ENCODE data around the gene COL4A1. TPM values are rescaled to one million over a fixed set of nuclear protein-coding genes. Genes with fewer than 3 reads are reported as not detected.

COL4A1 gene
- polyA plus RNA-seq, 1 donor (not counting 4 experiments of a cell fraction or from before 2014, with no cell fraction given): 22.3 TPM

- no peak overlapping the region for H3K9ac ChIP-seq (ENCODE audit: control insufficient read depth, extremely low read depth, insufficient read depth, low read length)
- H3K4me2 ChIP-seq (ENCODE audit: control insufficient read depth, extremely low read depth, insufficient read depth, low read depth, low read length): no peak overlapping the region
- H4K20me1 ChIP-seq (ENCODE audit: control insufficient read depth, extremely low read depth, insufficient read depth, low read length): no peaks in the 10 kb centered on the region
- no peak for TF ChIP-seq CTCF (optimal IDR thresholded peaks at IDR 0.05 in 1 of 3, IDR thresholded peaks at IDR 0.05 in 1 of 3, conservative IDR thresholded peaks at IDR 0.05 in 1 of 3; ENCODE audit: extremely low read depth in 1 of 3, insufficient read depth in 2 of 3, low read length in 3 of 3)
- TF ChIP-seq EZH2 (IDR thresholded peaks at IDR 0.05; ENCODE audit: low read length): no peak
- dilution Hi-C loops (cut with MboI; ENCODE audit: extremely low pct_ligation_motif_present, low sequenced_read_pairs): no loop called here
- H3K27me3 ChIP-seq (ENCODE audit: control insufficient read depth, extremely low read depth, insufficient read depth, low read length): no peaks in the 10 kb centered on the region
- no peak overlapping the region for H3K27ac ChIP-seq (ENCODE audit: control insufficient read depth, insufficient read depth, low read length)
- H3K79me2 ChIP-seq (ENCODE audit: control insufficient read depth, insufficient read depth, low read length): peaks cover 62% of the 10 kb centered on the region
- no peak overlapping the region for H3K4me3 ChIP-seq (ENCODE audit: control insufficient read depth in 2 of 3, extremely low read depth in 1 of 3, insufficient read depth in 2 of 3, low read depth in 1 of 3, low read length in 3 of 3)
- no peak overlapping the region for H2AFZ ChIP-seq (ENCODE audit: control insufficient read depth, low read length)
- H3K9me3 ChIP-seq (ENCODE audit: control insufficient read depth, low read depth, low read length): no peaks in the 10 kb centered on the region
- H3K4me1 ChIP-seq (ENCODE audit: control insufficient read depth, extremely low read depth, insufficient read depth, low read length): peaks cover 20% of the 10 kb centered on the region
- FAIRE-seq (no peak), DNase-seq (ENCODE audit: low read depth, low spot score) (no peak)
- H3K36me3 ChIP-seq (ENCODE audit: control insufficient read depth in 2 of 2, extremely low read depth in 1 of 2, insufficient read depth in 2 of 2, low read length in 2 of 2): peaks cover 0 to 6% of the 10 kb centered on the region in 2 experiments
- no peaks in the 10 kb centered on the region for H3K9me1 ChIP-seq (ENCODE audit: control insufficient read depth, extremely low read depth, insufficient read depth, low read length)
Observed at GRCh38 chr13:110331362-110331761, 24.4 kb upstream of the COL4A1 start.

- Histone ChIP-seq H3K9me3 (ENCODE audit: control insufficient read depth, low read depth, low read length) (no peaks in the 10 kb centered on the region), H3K27me3 (ENCODE audit: control insufficient read depth, extremely low read depth, insufficient read depth, low read length) (no peaks in the 10 kb centered on the region), H3K4me2 (ENCODE audit: control insufficient read depth, extremely low read depth, insufficient read depth, low read depth, low read length) (no peak overlapping the region), H3K79me2 (ENCODE audit: control insufficient read depth, insufficient read depth, low read length) (peaks cover 61% of the 10 kb centered on the region), H3K9ac (ENCODE audit: control insufficient read depth, extremely low read depth, insufficient read depth, low read length) (no peak overlapping the region), H3K9me1 (ENCODE audit: control insufficient read depth, extremely low read depth, insufficient read depth, low read length) (no peaks in the 10 kb centered on the region), H3K4me3 (ENCODE audit: control insufficient read depth in 2 of 3, extremely low read depth in 1 of 3, insufficient read depth in 2 of 3, low read depth in 1 of 3, low read length in 3 of 3) (no peak overlapping the region), H2AFZ (ENCODE audit: control insufficient read depth, low read length) (no peak overlapping the region), H3K36me3 (ENCODE audit: control insufficient read depth in 2 of 2, extremely low read depth in 1 of 2, insufficient read depth in 2 of 2, low read length in 2 of 2) (peaks cover 0 to 5% of the 10 kb centered on the region in 2 experiments), H4K20me1 (ENCODE audit: control insufficient read depth, extremely low read depth, insufficient read depth, low read length) (no peaks in the 10 kb centered on the region), H3K27ac (ENCODE audit: control insufficient read depth, insufficient read depth, low read length) (no peak overlapping the region), H3K4me1 (ENCODE audit: control insufficient read depth, extremely low read depth, insufficient read depth, low read length) (peaks cover 20% of the 10 kb centered on the region)
- DNase-seq (ENCODE audit: low read depth, low spot score): no peak
- dilution Hi-C loops (cut with MboI; ENCODE audit: extremely low pct_ligation_motif_present, low sequenced_read_pairs): no loop called here
- no peak for FAIRE-seq
- TF ChIP-seq EZH2 (IDR thresholded peaks at IDR 0.05; ENCODE audit: low read length) (no peak), CTCF (optimal IDR thresholded peaks at IDR 0.05 in 1 of 3, IDR thresholded peaks at IDR 0.05 in 1 of 3, conservative IDR thresholded peaks at IDR 0.05 in 1 of 3; ENCODE audit: extremely low read depth in 1 of 3, insufficient read depth in 2 of 3, low read length in 3 of 3) (no peak)
Observed at GRCh38 chr13:110330491-110331011, 23.6 kb upstream of the COL4A1 start.

All from keratinocyte (primary cell).